SJSA1 (cell line): ENCODE measurements around the gene COPB1. TPM values are rescaled to one million over a fixed set of nuclear protein-coding genes. Genes with fewer than 3 reads are reported as not detected.
A peak's percentile ranks its signal among the peaks of the same experiment; 100 is the strongest.

Experiments used
- DNase-seq, 2 experiments: peaks; one replicate each; pipeline ENCODE4 v3.0.0-alpha.2; 2015 to 2020; ENCODE audit warnings: low spot score in 2 of 2, low read depth in 1 of 2
- H3K27ac ChIP-seq: fragments of 250-450 bp; sonication (Bioruptor Pico); 2 replicates; pipeline ENCODE4 v1.5.1; 2020; ENCODE audit warnings: mild to moderate bottlenecking, moderate library complexity
- H3K27me3 ChIP-seq: fragments of 250-450 bp; sonication (Bioruptor Pico); replicated peaks from 2 replicates; pipeline ENCODE4 v1.5.1; 2020; ENCODE audit warnings: mild to moderate bottlenecking, moderate library complexity
- H3K36me3 ChIP-seq: fragments of 250-450 bp; sonication (Bioruptor Pico); 2 replicates; pipeline ENCODE4 v1.5.1; 2020; ENCODE audit warnings: mild to moderate bottlenecking
- H3K4me1 ChIP-seq: fragments of 250-450 bp; sonication (Bioruptor Pico); replicated peaks from 2 replicates; pipeline ENCODE4 v1.6.1; 2021; ENCODE audit warnings: mild to moderate bottlenecking
- H3K4me3 ChIP-seq: fragments of 250-450 bp; sonication (Bioruptor Pico); 2 replicates; pipeline ENCODE4 v1.5.1; 2020; ENCODE audit warnings: mild to moderate bottlenecking
- H3K9me3 ChIP-seq: fragments of 250-450 bp; sonication (Bioruptor Pico); replicated peaks from 2 replicates; pipeline ENCODE4 v1.5.1; 2020; ENCODE audit warnings: mild to moderate bottlenecking
- total RNA-seq: library from RNA; depleted of rRNA; stranded (reverse); fragments of >200 nt; shearing (Covaris generic); gene quantifications from 2 replicates; pipeline ENCODE4 v1.2.3, GENCODE V29; 2014

COPB1 gene
- total RNA-seq, 1 experiment from 2014 or later: 423 TPM

GRCh38 chr11:14529951-14530350 is 30.3 kb upstream of the COPB1 start:
- no peak for DNase-seq
- Histone ChIP-seq H3K4me1 (peaks cover 4% of the 10 kb centered on the region; the same call in 1 of the 2 replicates), H3K9me3 (no peaks in the 10 kb centered on the region), H3K27me3 (no peaks in the 10 kb centered on the region; the same call in 1 of the 2 replicates), H3K36me3 (no peaks in the 10 kb centered on the region), H3K4me3 (no peak overlapping the region), H3K27ac (no peak overlapping the region)

- Histone ChIP-seq H3K27me3 (no peaks in the 10 kb centered on the region; the same call in 1 of the 2 replicates), H3K4me3 (no peak overlapping the region), H3K9me3 (no peaks in the 10 kb centered on the region)
Measured at GRCh38 chr11:14529321-14529720, 29.7 kb upstream of the COPB1 start.

GRCh38 chr11:14522801-14523200 is 23.2 kb upstream of the COPB1 start:
- H3K9me3 ChIP-seq: no peaks in the 10 kb centered on the region
- H3K4me1 ChIP-seq: peaks cover 8% of the 10 kb centered on the region
- no peaks in the 10 kb centered on the region for H3K27me3 ChIP-seq
- no peak overlapping the region for H3K4me3 ChIP-seq
- H3K36me3 ChIP-seq: peaks cover 17% of the 10 kb centered on the region
- no peak overlapping the region for H3K27ac ChIP-seq
- no peak for DNase-seq

More at GRCh38 chr11:14529321-14529720, 29.7 kb upstream of the COPB1 start:
- Histone ChIP-seq H3K27ac (no peak overlapping the region), H3K4me1 (peaks cover 4% of the 10 kb centered on the region; the same call in 1 of the 2 replicates), H3K36me3 (no peaks in the 10 kb centered on the region)
- no peak for DNase-seq

DNA sequence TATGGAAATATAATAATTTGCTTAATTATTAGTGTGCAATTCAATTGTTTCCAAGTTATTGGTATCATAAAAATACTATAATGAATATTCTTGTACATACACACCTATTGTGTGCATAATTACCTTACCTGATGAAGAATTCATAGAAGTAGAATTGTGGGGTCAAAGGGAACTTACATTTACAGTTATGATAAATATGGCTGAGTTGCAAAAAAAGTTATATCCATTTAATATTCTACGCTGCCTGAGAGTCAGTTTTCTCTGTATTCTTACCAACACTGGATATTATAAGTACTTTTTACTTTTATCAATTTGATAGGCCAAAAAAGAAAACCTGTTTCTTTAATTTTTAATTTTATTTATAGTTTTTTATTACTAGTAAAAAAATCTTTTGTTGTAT is 22.6 kb upstream of the COPB1 start:
- no peaks in the 10 kb centered on the region for H3K27me3 ChIP-seq
- no peak for DNase-seq
- peaks cover 8% of the 10 kb centered on the region for H3K4me1 ChIP-seq
- peaks cover 22% of the 10 kb centered on the region for H3K36me3 ChIP-seq
- H3K4me3 ChIP-seq: no peak overlapping the region
- H3K27ac ChIP-seq: no peak overlapping the region
- H3K9me3 ChIP-seq: no peaks in the 10 kb centered on the region

DNA sequence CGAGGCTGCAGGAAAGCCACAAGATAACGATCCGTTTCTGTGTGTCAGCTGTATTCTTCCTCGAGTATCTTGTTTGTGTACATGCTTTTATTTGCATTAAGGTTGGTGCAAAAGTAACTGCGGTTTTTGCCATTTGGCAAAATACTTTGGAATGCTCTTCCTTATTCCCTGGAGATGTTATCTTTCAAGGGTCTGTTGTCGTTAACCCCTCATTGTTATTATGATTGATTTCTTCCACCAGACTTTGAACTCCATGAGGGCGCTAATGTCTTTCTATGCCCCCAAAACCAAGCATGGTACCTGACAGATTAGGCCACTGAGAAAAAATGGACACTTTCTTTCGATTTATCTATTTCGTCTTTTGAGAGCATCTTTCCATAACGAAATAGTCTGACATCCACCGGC is 21.1 kb upstream of the COPB1 start:
- peaks cover 8% of the 10 kb centered on the region for H3K4me1 ChIP-seq
- H3K9me3 ChIP-seq: no peaks in the 10 kb centered on the region
- peaks cover 37% of the 10 kb centered on the region for H3K36me3 ChIP-seq
- peak overlapping the region; percentile 72 for H3K4me3 ChIP-seq
- H3K27me3 ChIP-seq: no peaks in the 10 kb centered on the region
- H3K27ac ChIP-seq: peak overlapping the region; percentile 85
- DNase-seq: no peak

DNA sequence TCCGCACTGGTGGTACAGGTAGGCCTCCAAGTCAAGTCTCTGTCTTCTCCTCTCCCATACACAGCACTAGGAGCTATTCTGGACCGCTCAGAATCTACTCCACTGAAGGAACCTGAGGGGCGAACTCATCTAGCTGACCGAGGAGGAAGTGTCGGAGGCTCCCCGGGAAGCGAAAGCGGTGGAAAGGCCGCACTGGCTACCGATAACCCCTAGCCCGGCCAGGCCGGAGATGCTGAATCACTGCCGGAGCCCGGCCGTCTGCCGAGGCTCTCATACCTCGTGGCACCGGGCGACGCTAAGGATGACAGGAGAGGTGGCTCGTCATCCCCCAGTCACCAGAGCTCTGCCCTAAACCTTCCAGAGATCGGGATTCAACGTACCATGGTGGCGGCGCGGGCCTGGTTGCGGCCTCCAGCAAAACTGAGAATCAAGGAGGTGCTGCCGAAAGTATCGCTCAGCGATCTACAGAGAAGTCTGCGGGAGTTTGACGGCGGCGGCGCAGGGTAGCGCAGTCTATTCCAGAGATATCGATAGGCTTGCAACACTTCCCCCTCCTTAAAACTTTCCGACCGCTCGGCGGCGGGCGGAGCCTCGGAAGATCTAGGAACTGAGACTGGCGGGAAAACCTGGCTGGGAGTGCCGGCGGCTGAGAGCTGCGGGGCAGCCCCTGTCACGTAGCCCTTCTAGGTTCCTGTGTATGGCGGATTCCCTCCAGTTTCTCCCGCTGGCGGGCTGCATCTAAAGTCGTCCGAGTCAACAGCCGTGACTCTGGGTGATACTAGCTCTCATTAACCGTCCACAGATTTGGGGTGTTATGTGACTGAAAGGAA is 20.5 kb upstream of the COPB1 start, which contains the start of gene PSMA1:
Gene PSMA1 (minus strand): TSS at position 470 of the 830 bp plus-strand sequence. CDS start 87 bp downstream, at position 383.
- H3K27ac ChIP-seq: peak within 1 kb of the TSS; percentile 85
- peaks cover 43% of the 10 kb centered on the region for H3K36me3 ChIP-seq
- peaks cover 8% of the 10 kb centered on the region for H3K4me1 ChIP-seq
- peak within 1 kb of the TSS; percentile 72 for H3K4me3 ChIP-seq
- H3K27me3 ChIP-seq: no peaks in the 10 kb centered on the region
- DNase-seq: peak; percentile 96 to 98
- no peaks in the 10 kb centered on the region for H3K9me3 ChIP-seq

DNA sequence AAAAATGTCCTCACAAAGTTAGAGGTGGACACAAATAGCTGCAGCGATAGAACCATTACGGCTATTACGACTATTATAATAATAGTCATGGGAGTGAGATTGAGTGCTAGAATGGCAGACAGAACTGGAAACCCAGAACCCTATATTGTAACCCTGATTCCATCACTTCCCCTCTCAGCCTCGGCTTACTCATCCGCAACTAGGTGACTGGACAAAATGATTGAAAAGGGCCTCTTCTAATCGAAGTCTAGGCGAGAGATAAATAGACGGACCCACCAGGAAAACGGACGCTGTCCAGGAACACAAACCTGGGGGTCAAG is 19.9 kb upstream of the COPB1 start:
- no peaks in the 10 kb centered on the region for H3K27me3 ChIP-seq
- no peaks in the 10 kb centered on the region for H3K9me3 ChIP-seq
- DNase-seq: no peak

GRCh38 chr11:14518820-14519219 is 19.2 kb upstream of the COPB1 start:
- no peak overlapping the region for H3K27ac ChIP-seq
- no peaks in the 10 kb centered on the region for H3K27me3 ChIP-seq

More for the DNA sequence above, 19.9 kb upstream of the COPB1 start:
- peaks cover 49% of the 10 kb centered on the region for H3K36me3 ChIP-seq
- H3K4me3 ChIP-seq: peak overlapping the region; percentile 72
- H3K4me1 ChIP-seq: peaks cover 8% of the 10 kb centered on the region
- peak overlapping the region; percentile 85 for H3K27ac ChIP-seq

DNA sequence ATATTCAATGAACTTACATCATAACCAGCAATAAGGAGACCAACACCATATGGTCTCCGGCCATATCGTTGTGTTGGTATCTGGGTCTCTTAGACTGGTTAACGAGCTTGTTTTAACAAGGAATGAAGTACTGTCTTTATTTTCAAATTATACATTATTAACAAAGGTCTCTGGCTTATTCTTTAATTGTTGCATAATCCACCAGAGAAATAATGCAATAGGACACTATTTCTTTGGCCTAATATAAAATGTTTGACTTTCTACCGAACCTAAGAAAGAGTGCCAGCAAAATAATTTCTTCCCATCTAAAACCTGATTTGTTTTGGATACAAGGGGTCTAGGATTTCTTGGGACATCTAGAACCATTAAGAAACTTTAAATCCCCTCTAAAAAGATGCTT is 14.2 kb upstream of the COPB1 start:
- peaks cover 4% of the 10 kb centered on the region for H3K4me1 ChIP-seq
- H3K9me3 ChIP-seq: no peaks in the 10 kb centered on the region
- no peaks in the 10 kb centered on the region for H3K27me3 ChIP-seq
- no peak for DNase-seq
- H3K4me3 ChIP-seq: no peak overlapping the region
- no peak overlapping the region for H3K27ac ChIP-seq
- peaks cover 97% of the 10 kb centered on the region for H3K36me3 ChIP-seq

More at GRCh38 chr11:14518820-14519219, 19.2 kb upstream of the COPB1 start:
- no peaks in the 10 kb centered on the region for H3K9me3 ChIP-seq
- DNase-seq: no peak
- peak overlapping the region; percentile 72 for H3K4me3 ChIP-seq
- H3K4me1 ChIP-seq: peaks cover 8% of the 10 kb centered on the region
- peaks cover 56% of the 10 kb centered on the region for H3K36me3 ChIP-seq

- DNase-seq: no peak
- Histone ChIP-seq H3K4me3 (no peak overlapping the region), H3K36me3 (peaks cover 84% of the 10 kb centered on the region), H3K9me3 (no peaks in the 10 kb centered on the region), H3K4me1 (no peaks in the 10 kb centered on the region), H3K27me3 (no peaks in the 10 kb centered on the region), H3K27ac (no peak overlapping the region)
Measured at GRCh38 chr11:14506532-14506931, 6.9 kb upstream of the COPB1 start.

GRCh38 chr11:14503023-14503422 is 3.4 kb upstream of the COPB1 start:
- no peaks in the 10 kb centered on the region for H3K27me3 ChIP-seq
- H3K27ac ChIP-seq: no peak overlapping the region
- H3K9me3 ChIP-seq: no peaks in the 10 kb centered on the region
- H3K4me1 ChIP-seq: no peaks in the 10 kb centered on the region
- H3K4me3 ChIP-seq: no peak overlapping the region
- no peak for DNase-seq
- peaks cover 58% of the 10 kb centered on the region for H3K36me3 ChIP-seq

GRCh38 chr11:14502039-14502438 is 2.4 kb upstream of the COPB1 start:
- H3K4me1 ChIP-seq: no peaks in the 10 kb centered on the region
- H3K27ac ChIP-seq: no peak overlapping the region
- no peak overlapping the region for H3K4me3 ChIP-seq
- no peaks in the 10 kb centered on the region for H3K27me3 ChIP-seq
- DNase-seq: no peak
- no peaks in the 10 kb centered on the region for H3K9me3 ChIP-seq
- H3K36me3 ChIP-seq: peaks cover 58% of the 10 kb centered on the region

DNA sequence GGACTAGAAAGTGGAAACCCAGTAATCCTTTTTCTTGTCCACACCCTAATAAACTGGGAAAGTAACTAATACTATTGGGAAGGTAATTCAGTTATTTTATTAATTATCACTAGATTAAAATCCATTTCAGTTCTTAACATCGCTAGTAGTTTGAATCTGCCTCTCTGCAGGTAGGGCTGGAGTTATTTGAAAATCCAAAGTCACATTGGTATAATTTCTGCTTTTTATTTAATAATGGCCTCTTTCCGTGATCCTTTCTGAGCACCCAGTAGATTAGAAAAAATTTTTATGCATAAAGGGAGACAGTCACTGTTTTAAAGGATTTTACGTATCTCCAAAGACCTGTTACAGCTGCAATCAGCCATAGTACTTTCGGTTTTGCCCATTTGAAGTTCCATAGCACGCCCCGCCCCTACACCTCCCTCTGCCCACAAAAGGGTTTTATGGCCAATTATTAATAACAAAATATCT is 605 bp upstream of the COPB1 start:
- Histone ChIP-seq H3K4me1 (no peaks in the 10 kb centered on the region), H3K27ac (peak overlapping the region; percentile 42), H3K9me3 (no peaks in the 10 kb centered on the region), H3K4me3 (peak overlapping the region; percentile 55), H3K27me3 (no peaks in the 10 kb centered on the region), H3K36me3 (peaks cover 58% of the 10 kb centered on the region)
- peak in 1 of 2 experiments; percentile 76 for DNase-seq

- no peaks in the 10 kb centered on the region for H3K9me3 ChIP-seq
- H3K4me1 ChIP-seq: no peaks in the 10 kb centered on the region
- H3K4me3 ChIP-seq: peak overlapping the region; percentile 55
- no peaks in the 10 kb centered on the region for H3K27me3 ChIP-seq
- peak overlapping the region; percentile 42; the same call in 1 of the 2 replicates for H3K27ac ChIP-seq
- DNase-seq: peak; percentile 24 to 54
- peaks cover 58% of the 10 kb centered on the region for H3K36me3 ChIP-seq
Measured at GRCh38 chr11:14499178-14499559, 442 bp downstream of the COPB1 start.
